ENCODE measurements around the gene CAPRIN2. TPM values are rescaled to one million over a fixed set of nuclear protein-coding genes. Genes with fewer than 3 reads are reported as not detected.

The CAPRIN2 gene
- polyA plus RNA-seq, 3 donors: 1.4 to 10.3 (median 2.0) TPM

DNA sequence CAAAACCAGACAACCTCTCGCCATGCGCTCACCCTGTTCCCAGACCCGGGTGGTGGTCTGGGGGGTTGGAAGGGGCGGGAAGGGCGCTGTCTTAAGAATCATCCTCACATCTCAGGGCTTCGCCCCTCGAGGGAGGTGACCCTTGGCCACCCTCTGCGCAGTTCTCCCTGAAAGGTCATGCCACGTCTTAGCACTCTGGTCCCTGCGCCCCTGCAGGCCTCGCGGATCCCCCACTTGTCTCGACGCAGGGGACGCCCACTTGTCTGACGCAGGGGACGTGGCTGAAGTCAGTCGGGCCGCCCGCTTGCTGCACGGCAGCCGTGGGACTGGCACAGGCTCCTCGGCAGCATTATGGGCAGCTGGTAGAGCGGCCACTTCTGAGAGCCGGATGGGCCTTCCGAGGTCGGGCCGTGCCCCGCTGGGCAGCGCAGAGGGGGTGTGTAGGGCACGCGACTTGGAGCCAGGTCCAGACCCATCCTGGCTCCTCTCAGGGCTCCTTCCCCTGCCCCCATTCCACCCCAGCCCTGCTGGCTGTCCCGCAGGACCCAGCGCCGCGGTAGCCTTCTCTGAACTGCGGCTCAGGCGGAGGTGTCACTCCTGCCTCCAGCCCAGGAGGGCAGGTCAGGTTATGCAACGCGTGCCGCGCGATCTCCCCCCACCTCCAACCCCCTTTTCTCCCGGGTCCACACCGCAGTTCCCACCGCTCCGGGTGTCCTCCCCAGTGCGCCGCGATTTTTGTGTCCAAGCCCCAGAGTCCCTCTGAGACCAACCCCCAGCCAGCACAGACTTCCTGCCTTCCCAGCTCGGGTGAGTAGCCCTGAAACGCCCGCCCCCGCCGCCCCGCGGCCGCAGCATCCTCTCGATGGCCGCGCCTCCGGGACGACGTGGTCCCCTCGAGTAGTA lies 40.9 kb upstream of the CAPRIN2 start:
- peak overlapping the region in 1 of 2 donors; percentile 54 for H3K27ac ChIP-seq (ENCODE audit: low read depth in 1 of 2, low read length in 2 of 2)
- peaks cover 21 to 37% of the 10 kb centered on the region in 2 donors for H3K4me1 ChIP-seq (ENCODE audit: control insufficient read depth in 1 of 2, insufficient read depth in 2 of 2, low read length in 2 of 2)
- no peaks in the 10 kb centered on the region for H4K20me1 ChIP-seq (ENCODE audit: insufficient read depth, low read length)
- peak overlapping the region; percentile 95 for H3K4me2 ChIP-seq (replicated peaks; ENCODE audit: extremely low read depth, low read length, poor library complexity, severe bottlenecking)
- no peaks in the 10 kb centered on the region for H3K36me3 ChIP-seq (replicated peaks in 1 of 2; ENCODE audit: control insufficient read depth in 1 of 2, insufficient read depth in 2 of 2, low read length in 2 of 2)
- intact Hi-C loops (cut with micrococcal nuclease): no loop called here
- peak overlapping the region; percentile 63 for H3K9ac ChIP-seq (ENCODE audit: insufficient read depth, low read length, poor library complexity, severe bottlenecking)
- peak overlapping the region; percentile 90 for H2AFZ ChIP-seq (ENCODE audit: insufficient read depth, low read depth, low read length, poor library complexity, severe bottlenecking)
- H3K9me3 ChIP-seq (replicated peaks in 1 of 2; ENCODE audit: control insufficient read depth in 1 of 2, insufficient read depth in 1 of 2, low read length in 2 of 2): no peaks in the 10 kb centered on the region
- DNase-seq: peak in 1 of 3 donors; percentile 4
- no peaks in the 10 kb centered on the region for H3K79me2 ChIP-seq (ENCODE audit: insufficient read depth, low read length)
- H3K4me3 ChIP-seq (replicated peaks in 1 of 3; ENCODE audit: low read depth in 2 of 3, low read length in 3 of 3): peak overlapping the region; percentile 35 to 83 (median 58)
- peaks cover 0 to 12% (median 4%) of the 10 kb centered on the region in 7 donors for H3K9me3 Mint-ChIP-seq
- WGBS (ENCODE audit: insufficient coverage): 3% methylated on average over 61 of the region's 65 CpGs
- peaks cover 5 to 45% of the 10 kb centered on the region in 2 donors for H3K27me3 ChIP-seq (ENCODE audit: control insufficient read depth in 2 of 2, insufficient read depth in 2 of 2, low read length in 2 of 2)
- peak overlapping the region; percentile 77 to 88 for H3K4me3 Mint-ChIP-seq
- peak overlapping the region in 2 of 7 donors; percentile 5 to 14 for H3K27ac Mint-ChIP-seq
- TF ChIP-seq, protein P1, sequence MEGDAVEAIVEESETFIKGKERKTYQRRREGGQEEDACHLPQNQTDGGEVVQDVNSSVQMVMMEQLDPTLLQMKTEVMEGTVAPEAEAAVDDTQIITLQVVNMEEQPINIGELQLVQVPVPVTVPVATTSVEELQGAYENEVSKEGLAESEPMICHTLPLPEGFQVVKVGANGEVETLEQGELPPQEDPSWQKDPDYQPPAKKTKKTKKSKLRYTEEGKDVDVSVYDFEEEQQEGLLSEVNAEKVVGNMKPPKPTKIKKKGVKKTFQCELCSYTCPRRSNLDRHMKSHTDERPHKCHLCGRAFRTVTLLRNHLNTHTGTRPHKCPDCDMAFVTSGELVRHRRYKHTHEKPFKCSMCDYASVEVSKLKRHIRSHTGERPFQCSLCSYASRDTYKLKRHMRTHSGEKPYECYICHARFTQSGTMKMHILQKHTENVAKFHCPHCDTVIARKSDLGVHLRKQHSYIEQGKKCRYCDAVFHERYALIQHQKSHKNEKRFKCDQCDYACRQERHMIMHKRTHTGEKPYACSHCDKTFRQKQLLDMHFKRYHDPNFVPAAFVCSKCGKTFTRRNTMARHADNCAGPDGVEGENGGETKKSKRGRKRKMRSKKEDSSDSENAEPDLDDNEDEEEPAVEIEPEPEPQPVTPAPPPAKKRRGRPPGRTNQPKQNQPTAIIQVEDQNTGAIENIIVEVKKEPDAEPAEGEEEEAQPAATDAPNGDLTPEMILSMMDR (IDR thresholded peaks at IDR 0.05): no peak
- peaks cover 29% of the 10 kb centered on the region for H3K4me1 Mint-ChIP-seq
- H3K36me3 Mint-ChIP-seq: peaks cover 3% of the 10 kb centered on the region in 2 donors
- peaks cover 38 to 65% (median 49%) of the 10 kb centered on the region in 3 donors for H3K27me3 Mint-ChIP-seq (ENCODE audit: low read depth in 3 of 3)

DNA sequence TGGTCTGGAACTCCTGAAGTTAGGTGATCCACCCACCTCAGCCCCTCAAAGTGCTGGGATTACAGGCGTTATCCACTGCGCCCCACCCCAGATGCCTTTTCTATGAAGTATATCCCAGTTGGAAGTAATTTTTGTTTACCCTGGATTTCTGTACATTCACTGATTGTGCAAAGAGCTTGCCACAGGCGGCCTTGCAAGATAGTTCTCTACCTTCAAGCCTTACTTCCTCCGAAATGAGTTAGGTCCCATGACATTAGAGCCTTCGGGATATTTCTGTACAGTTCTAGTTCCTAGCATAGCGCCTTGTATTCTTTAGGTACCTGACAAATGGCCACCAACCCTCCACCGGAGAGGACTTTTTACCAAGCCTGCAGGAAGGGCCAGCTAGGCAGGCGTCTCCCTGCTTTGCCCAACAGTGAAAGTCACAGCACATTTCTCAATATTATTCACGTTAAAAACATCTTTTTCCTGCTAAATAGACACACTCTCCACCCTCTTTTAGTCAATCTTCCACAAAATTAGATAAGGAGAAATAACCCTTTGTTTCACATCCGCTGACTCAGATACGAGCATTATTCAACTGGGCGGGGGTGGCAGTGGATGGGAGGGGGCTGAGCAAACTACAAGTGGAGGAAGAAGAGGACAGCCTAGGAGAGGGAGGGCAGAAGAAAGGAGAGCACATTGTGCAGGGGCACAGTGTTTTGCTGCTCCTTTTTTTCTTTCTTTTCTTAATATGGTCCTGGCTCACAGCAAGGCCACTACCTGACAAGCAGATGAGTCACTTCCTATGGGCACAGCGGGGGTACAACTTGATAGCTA lies 40.0 kb upstream of the CAPRIN2 start:
- no peaks in the 10 kb centered on the region for H3K9me3 ChIP-seq (replicated peaks in 1 of 2; ENCODE audit: control insufficient read depth in 1 of 2, insufficient read depth in 1 of 2, low read length in 2 of 2)
- no peaks in the 10 kb centered on the region for H3K79me2 ChIP-seq (ENCODE audit: insufficient read depth, low read length)
- peaks cover 5 to 45% of the 10 kb centered on the region in 2 donors for H3K27me3 ChIP-seq (ENCODE audit: control insufficient read depth in 2 of 2, insufficient read depth in 2 of 2, low read length in 2 of 2)
- H3K4me3 ChIP-seq (replicated peaks in 1 of 3; ENCODE audit: low read depth in 2 of 3, low read length in 3 of 3): peak overlapping the region; percentile 35 to 83 (median 58)
- Mint-ChIP-seq H3K4me1 (peaks cover 29% of the 10 kb centered on the region), H3K9me3 (peaks cover 0 to 12% (median 4%) of the 10 kb centered on the region in 7 donors), H3K27me3 (ENCODE audit: low read depth in 3 of 3) (peaks cover 34 to 64% (median 49%) of the 10 kb centered on the region in 3 donors), H3K36me3 (peaks cover 3% of the 10 kb centered on the region in 2 donors), H3K27ac (peak overlapping the region in 5 of 7 donors; percentile 5 to 83 (median 64)), H3K4me3 (peak overlapping the region; percentile 77 to 88)
- H3K36me3 ChIP-seq (replicated peaks in 1 of 2; ENCODE audit: control insufficient read depth in 1 of 2, insufficient read depth in 2 of 2, low read length in 2 of 2): no peaks in the 10 kb centered on the region
- H4K20me1 ChIP-seq (ENCODE audit: insufficient read depth, low read length): no peaks in the 10 kb centered on the region
- peak overlapping the region in 1 of 2 donors; percentile 54 for H3K27ac ChIP-seq (ENCODE audit: low read depth in 1 of 2, low read length in 2 of 2)
- WGBS (ENCODE audit: insufficient coverage): 44% methylated on average over 7 of the region's 13 CpGs
- TF ChIP-seq, protein P1 (IDR thresholded peaks at IDR 0.05): no peak
- H2AFZ ChIP-seq (ENCODE audit: insufficient read depth, low read depth, low read length, poor library complexity, severe bottlenecking): peak overlapping the region; percentile 90
- intact Hi-C loops (cut with micrococcal nuclease): no loop called here
- DNase-seq: peak in 1 of 3 donors; percentile 12
- peak overlapping the region; percentile 95 for H3K4me2 ChIP-seq (replicated peaks; ENCODE audit: extremely low read depth, low read length, poor library complexity, severe bottlenecking)
- H3K4me1 ChIP-seq (ENCODE audit: control insufficient read depth in 1 of 2, insufficient read depth in 2 of 2, low read length in 2 of 2): peaks cover 21 to 37% of the 10 kb centered on the region in 2 donors
- H3K9ac ChIP-seq (ENCODE audit: insufficient read depth, low read length, poor library complexity, severe bottlenecking): peak overlapping the region; percentile 63

All from CD14-positive monocyte (primary cell).